ENCODE measurements around the gene PREX1. TPM values are rescaled to one million over a fixed set of nuclear protein-coding genes. Genes with fewer than 3 reads are reported as not detected.

Gene PREX1
- total and polyA plus RNA-seq, 2 donors (not counting 3 experiments of a cell fraction or from before 2014, with no cell fraction given) = 51.3 to 72.9 TPM

DNA sequence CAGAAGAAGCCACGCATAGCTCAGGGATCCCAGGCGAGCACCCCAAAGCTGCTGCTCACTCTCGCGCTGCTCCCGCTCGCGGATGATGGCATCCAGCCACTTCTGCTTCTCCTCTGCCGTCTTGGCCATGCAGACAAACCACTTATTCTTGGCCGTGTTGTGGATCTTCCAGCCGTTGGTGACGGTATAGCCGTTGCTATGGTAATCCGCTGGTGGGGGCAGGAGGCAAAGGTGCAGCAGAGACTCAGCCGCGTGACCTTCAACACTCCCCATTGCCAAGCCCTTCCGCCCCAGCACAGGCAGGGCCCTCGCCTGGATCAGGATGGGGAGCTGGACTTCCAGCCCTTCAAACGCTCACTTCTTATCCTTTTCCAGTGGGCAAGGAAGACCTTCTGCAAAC is 136.9 kb downstream of the PREX1 start:
- Histone ChIP-seq H3K27me3 (ENCODE audit: control insufficient read depth in 2 of 2, insufficient read depth in 2 of 2, low read length in 2 of 2) (no peaks in the 10 kb centered on the region), H3K36me3 (ENCODE audit: control insufficient read depth in 2 of 2, extremely low read depth in 1 of 2, insufficient read depth in 2 of 2, low read length in 2 of 2) (peaks cover 9 to 22% of the 10 kb centered on the region in 2 experiments), H4K20me1 (replicated peaks; ENCODE audit: control insufficient read depth, extremely low read depth, insufficient read depth, low read length) (no peaks in the 10 kb centered on the region), H3K9ac (replicated peaks; ENCODE audit: extremely low read depth, insufficient read depth, low read length) (no peak overlapping the region), H3K4me1 (ENCODE audit: control insufficient read depth, extremely low read depth, insufficient read depth, low read length) (peaks cover 16% of the 10 kb centered on the region), H3K4me3 (replicated peaks in 1 of 3; ENCODE audit: insufficient read depth in 1 of 3, low read depth in 1 of 3, low read length in 3 of 3) (no peak overlapping the region), H3K79me2 (ENCODE audit: control insufficient read depth, insufficient read depth, low read length) (no peaks in the 10 kb centered on the region), H2AFZ (ENCODE audit: low read depth, low read length) (no peak overlapping the region), H3K4me2 (ENCODE audit: insufficient read depth, low read length) (no peak overlapping the region), H3K9me1 (replicated peaks; ENCODE audit: control insufficient read depth, extremely low read depth, insufficient read depth, low read length) (no peaks in the 10 kb centered on the region), H3K9me3 (replicated peaks; ENCODE audit: control insufficient read depth, insufficient read depth, low read length) (no peaks in the 10 kb centered on the region), H3K27ac (ENCODE audit: insufficient read depth, low read depth, low read length) (no peak overlapping the region)
- no peak for TF ChIP-seq FOS (IDR thresholded peaks at IDR 0.05; ENCODE audit: borderline replicate concordance, insufficient read depth, low read length)
- no peak for TF ChIP-seq POLR2AphosphoS5 (IDR thresholded peaks at IDR 0.05; ENCODE audit: insufficient read depth, low read depth, low read length)
- no peak for TF ChIP-seq MYC (IDR thresholded peaks at IDR 0.05; ENCODE audit: low read depth, low read length)
- no peak for TF ChIP-seq JUN (IDR thresholded peaks at IDR 0.05; ENCODE audit: borderline replicate concordance, insufficient read depth, insufficient read length, low read depth)
- BruUV-seq (replicated peaks) = no TSS peak
- DNase-seq (ENCODE audit: low read depth, low spot score) (no peak), FAIRE-seq (no peak)
- ChIA-PET CTCF (interaction anchor here (1.2 to 1.8 kb wide), 3 partner anchors 12 to 215 kb away, joined by 3 to 6 read pairs (median 3); no protein-coding TSS in a partner anchor), POLR2A (no interaction called here)
- dilution Hi-C loops (cut with MboI; ENCODE audit: extremely low pct_ligation_motif_present, low sequenced_read_pairs) = no loop called here
- intact Hi-C loops (cut with micrococcal nuclease) = no loop called here

DNA sequence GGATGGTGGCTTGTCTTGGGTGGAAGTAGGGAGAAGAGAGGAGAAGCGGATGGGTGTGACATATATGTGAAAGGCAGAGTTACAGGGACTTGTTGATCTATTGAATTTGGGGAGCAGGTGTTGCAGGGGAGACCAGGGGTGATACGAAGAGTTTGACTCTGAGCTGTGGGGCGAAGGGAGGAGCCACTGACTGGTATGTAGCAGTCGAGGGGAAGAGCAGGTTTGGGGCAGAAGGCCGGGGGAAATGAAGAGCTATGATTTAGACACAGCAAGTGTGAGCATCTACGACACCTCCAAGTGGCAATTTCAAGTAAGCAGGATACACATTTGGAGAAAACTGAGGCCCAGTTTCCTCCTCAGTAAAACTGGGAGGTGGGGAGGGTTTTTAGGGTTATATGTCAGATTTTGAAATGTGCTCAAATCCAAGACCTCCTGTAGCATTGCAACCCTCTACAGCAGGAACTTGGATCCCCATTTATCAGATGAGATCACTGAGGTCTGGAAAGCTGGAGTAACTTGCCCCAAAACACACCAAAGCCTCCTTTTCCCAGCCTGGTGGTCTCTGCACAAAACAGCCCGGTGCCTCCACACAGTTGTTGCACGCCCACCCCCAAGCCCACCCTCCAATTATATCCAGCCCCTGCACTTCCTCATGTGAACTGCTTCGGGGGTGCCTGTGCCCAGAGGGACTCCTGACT is 137.8 kb downstream of the PREX1 start:
- Histone ChIP-seq H3K4me3 (replicated peaks in 1 of 3; ENCODE audit: insufficient read depth in 1 of 3, low read depth in 1 of 3, low read length in 3 of 3) (no peak overlapping the region), H3K4me2 (ENCODE audit: insufficient read depth, low read length) (no peak overlapping the region), H3K9ac (replicated peaks; ENCODE audit: extremely low read depth, insufficient read depth, low read length) (no peak overlapping the region), H3K4me1 (ENCODE audit: control insufficient read depth, extremely low read depth, insufficient read depth, low read length) (peaks cover 24% of the 10 kb centered on the region), H2AFZ (ENCODE audit: low read depth, low read length) (no peak overlapping the region), H3K36me3 (ENCODE audit: control insufficient read depth in 2 of 2, extremely low read depth in 1 of 2, insufficient read depth in 2 of 2, low read length in 2 of 2) (peaks cover 9 to 22% of the 10 kb centered on the region in 2 experiments), H3K27ac (ENCODE audit: insufficient read depth, low read depth, low read length) (no peak overlapping the region), H3K27me3 (ENCODE audit: control insufficient read depth in 2 of 2, insufficient read depth in 2 of 2, low read length in 2 of 2) (no peaks in the 10 kb centered on the region), H3K9me1 (replicated peaks; ENCODE audit: control insufficient read depth, extremely low read depth, insufficient read depth, low read length) (no peaks in the 10 kb centered on the region), H4K20me1 (replicated peaks; ENCODE audit: control insufficient read depth, extremely low read depth, insufficient read depth, low read length) (no peaks in the 10 kb centered on the region), H3K79me2 (ENCODE audit: control insufficient read depth, insufficient read depth, low read length) (no peaks in the 10 kb centered on the region), H3K9me3 (replicated peaks; ENCODE audit: control insufficient read depth, insufficient read depth, low read length) (no peaks in the 10 kb centered on the region)
- BruUV-seq (replicated peaks) = no TSS peak
- DNase-seq (ENCODE audit: low read depth, low spot score) (no peak), FAIRE-seq (no peak)
- TF ChIP-seq, protein P1, sequence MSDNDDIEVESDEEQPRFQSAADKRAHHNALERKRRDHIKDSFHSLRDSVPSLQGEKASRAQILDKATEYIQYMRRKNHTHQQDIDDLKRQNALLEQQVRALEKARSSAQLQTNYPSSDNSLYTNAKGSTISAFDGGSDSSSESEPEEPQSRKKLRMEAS (IDR thresholded peaks at IDR 0.05; ENCODE audit: insufficient read depth, insufficient read length) = no peak
- TF ChIP-seq POLR2AphosphoS5 (IDR thresholded peaks at IDR 0.05; ENCODE audit: insufficient read depth, low read depth, low read length) (no peak), MYC (IDR thresholded peaks at IDR 0.05; ENCODE audit: low read depth, low read length) (no peak), JUN (IDR thresholded peaks at IDR 0.05; ENCODE audit: borderline replicate concordance, insufficient read depth, insufficient read length, low read depth) (no peak), FOS (IDR thresholded peaks at IDR 0.05; ENCODE audit: borderline replicate concordance, insufficient read depth, low read length) (no peak), GATA2 (IDR thresholded peaks at IDR 0.05; ENCODE audit: insufficient read depth, insufficient read length, low read depth, low read length) (no peak), POLR2A (IDR thresholded peaks at IDR 0.05; ENCODE audit: low read depth, low read length) (no peak), EZH2 (IDR thresholded peaks at IDR 0.05; ENCODE audit: borderline replicate concordance, low read depth, low read length, severe bottlenecking) (no peak)
- TF ChIP-seq, protein P2, sequence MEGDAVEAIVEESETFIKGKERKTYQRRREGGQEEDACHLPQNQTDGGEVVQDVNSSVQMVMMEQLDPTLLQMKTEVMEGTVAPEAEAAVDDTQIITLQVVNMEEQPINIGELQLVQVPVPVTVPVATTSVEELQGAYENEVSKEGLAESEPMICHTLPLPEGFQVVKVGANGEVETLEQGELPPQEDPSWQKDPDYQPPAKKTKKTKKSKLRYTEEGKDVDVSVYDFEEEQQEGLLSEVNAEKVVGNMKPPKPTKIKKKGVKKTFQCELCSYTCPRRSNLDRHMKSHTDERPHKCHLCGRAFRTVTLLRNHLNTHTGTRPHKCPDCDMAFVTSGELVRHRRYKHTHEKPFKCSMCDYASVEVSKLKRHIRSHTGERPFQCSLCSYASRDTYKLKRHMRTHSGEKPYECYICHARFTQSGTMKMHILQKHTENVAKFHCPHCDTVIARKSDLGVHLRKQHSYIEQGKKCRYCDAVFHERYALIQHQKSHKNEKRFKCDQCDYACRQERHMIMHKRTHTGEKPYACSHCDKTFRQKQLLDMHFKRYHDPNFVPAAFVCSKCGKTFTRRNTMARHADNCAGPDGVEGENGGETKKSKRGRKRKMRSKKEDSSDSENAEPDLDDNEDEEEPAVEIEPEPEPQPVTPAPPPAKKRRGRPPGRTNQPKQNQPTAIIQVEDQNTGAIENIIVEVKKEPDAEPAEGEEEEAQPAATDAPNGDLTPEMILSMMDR (IDR thresholded peaks at IDR 0.05; ENCODE audit: extremely low read depth in 1 of 2, insufficient read depth in 1 of 2, low read depth in 1 of 2, low read length in 2 of 2) = no peak
- dilution Hi-C loops (cut with MboI; ENCODE audit: extremely low pct_ligation_motif_present, low sequenced_read_pairs) (no loop called here), intact Hi-C loops (cut with micrococcal nuclease) (no loop called here)
- POLR2A ChIA-PET = no interaction called here
- CTCF ChIA-PET = interaction anchor here (1.2 kb wide), 1 partner anchor 13 kb away, joined by 3 read pairs; no protein-coding TSS in a partner anchor
